NCI-H524 treated with DMSO at 0.1 percent for 48 hours (cell line): ENCODE results near the gene MED7.

ENCODE experiments used
- DNase-seq: peaks from one replicate; lab custom pipeline; 2025; lab: John Stamatoyannopoulos, UW

MED7 gene

GRCh38 chr5:157162919-157163510, 20.4 kb upstream of the MED7 start:
- no peak for DNase-seq

- no peak for DNase-seq
Measured at GRCh38 chr5:157161996-157162395, 19.3 kb upstream of the MED7 start.

- no peak for DNase-seq
Measured at GRCh38 chr5:157160001-157160400, 17.3 kb upstream of the MED7 start.

- DNase-seq = no peak
Measured at GRCh38 chr5:157159209-157159751, 16.6 kb upstream of the MED7 start.

GRCh38 chr5:157157293-157157891, 14.7 kb upstream of the MED7 start:
- no peak for DNase-seq

- DNase-seq = no peak
Measured at GRCh38 chr5:157155297-157155696, 12.6 kb upstream of the MED7 start.

GRCh38 chr5:157150995-157151394, 8.3 kb upstream of the MED7 start:
- DNase-seq = no peak

- DNase-seq = peak; percentile 32
Measured at GRCh38 chr5:157148734-157149615, 6.3 kb upstream of the MED7 start.

GRCh38 chr5:157143127-157143971, 684 bp upstream of the MED7 start:
- DNase-seq = peak; percentile 15

- DNase-seq = no peak
Measured at GRCh38 chr5:157137691-157138090, 5.0 kb downstream of the MED7 start.

- DNase-seq = no peak
Measured at GRCh38 chr5:157132281-157132612, 10.4 kb downstream of the MED7 start.

- peak; percentile 70 for DNase-seq
Measured at GRCh38 chr5:157130925-157131324, 11.7 kb downstream of the MED7 start.

GRCh38 chr5:157121709-157122108, 21.0 kb downstream of the MED7 start:
- no peak for DNase-seq

GRCh38 chr5:157120102-157120501, 22.6 kb downstream of the MED7 start:
- no peak for DNase-seq

GRCh38 chr5:157116483-157116954, 26.1 kb downstream of the MED7 start:
- no peak for DNase-seq

- no peak for DNase-seq
Measured at GRCh38 chr5:157115502-157115901, 27.2 kb downstream of the MED7 start.

GRCh38 chr5:157115012-157115411, 27.7 kb downstream of the MED7 start:
- DNase-seq = no peak

- DNase-seq = no peak
Measured at GRCh38 chr5:157113002-157113401, 29.7 kb downstream of the MED7 start.

GRCh38 chr5:157109744-157110143, 32.9 kb downstream of the MED7 start:
- DNase-seq = no peak

GRCh38 chr5:157108976-157109375, 33.7 kb downstream of the MED7 start, which contains the start of gene HAVCR2:
HAVCR2 (minus strand) TSS chr5:157109044; CDS start chr5:157108983, 61 bp downstream.
- no peak for DNase-seq

GRCh38 chr5:157107508-157107907, 35.2 kb downstream of the MED7 start:
- DNase-seq = no peak
